ENCODE results near the gene ELMO2. TPM values are rescaled to one million over a fixed set of nuclear protein-coding genes. Genes with fewer than 3 reads are reported as not detected.

Gene ELMO2
- total and polyA plus RNA-seq, 2 experiments from 2014 or later: 38.0 to 38.7 TPM

DNA sequence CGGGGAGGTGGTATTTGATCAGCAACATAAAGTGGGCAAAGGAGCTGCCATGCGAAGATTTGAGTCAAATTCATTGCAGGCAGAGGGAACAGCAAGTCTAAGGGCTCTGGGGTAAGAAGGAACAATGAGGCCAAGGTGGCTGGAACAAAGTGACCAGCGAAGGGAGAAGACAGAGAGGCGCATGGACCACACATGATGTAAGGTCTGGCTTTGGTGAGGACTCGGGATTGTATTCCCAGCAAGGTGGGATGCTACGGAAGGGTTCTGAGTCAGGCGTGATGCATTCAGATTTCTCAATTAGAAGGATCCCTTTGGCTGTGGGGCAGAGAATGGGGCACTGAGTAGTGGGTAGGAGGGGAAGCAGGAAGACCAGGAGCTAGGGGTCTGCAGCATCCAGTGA is 67.4 kb downstream of the ELMO2 start:
- Histone ChIP-seq H3K27me3 (no peaks in the 10 kb centered on the region), H3K4me3 (no peak overlapping the region), H3K4me1 (ENCODE audit: low read depth) (peaks cover 6% of the 10 kb centered on the region), H3K9me3 (ENCODE audit: low read depth) (no peaks in the 10 kb centered on the region), H3K27ac (no peak overlapping the region), H3K36me3 (no peaks in the 10 kb centered on the region)
- no peak for DNase-seq (ENCODE audit: low read depth in 1 of 2, low spot score in 1 of 2)
- TF ChIP-seq, protein P1, sequence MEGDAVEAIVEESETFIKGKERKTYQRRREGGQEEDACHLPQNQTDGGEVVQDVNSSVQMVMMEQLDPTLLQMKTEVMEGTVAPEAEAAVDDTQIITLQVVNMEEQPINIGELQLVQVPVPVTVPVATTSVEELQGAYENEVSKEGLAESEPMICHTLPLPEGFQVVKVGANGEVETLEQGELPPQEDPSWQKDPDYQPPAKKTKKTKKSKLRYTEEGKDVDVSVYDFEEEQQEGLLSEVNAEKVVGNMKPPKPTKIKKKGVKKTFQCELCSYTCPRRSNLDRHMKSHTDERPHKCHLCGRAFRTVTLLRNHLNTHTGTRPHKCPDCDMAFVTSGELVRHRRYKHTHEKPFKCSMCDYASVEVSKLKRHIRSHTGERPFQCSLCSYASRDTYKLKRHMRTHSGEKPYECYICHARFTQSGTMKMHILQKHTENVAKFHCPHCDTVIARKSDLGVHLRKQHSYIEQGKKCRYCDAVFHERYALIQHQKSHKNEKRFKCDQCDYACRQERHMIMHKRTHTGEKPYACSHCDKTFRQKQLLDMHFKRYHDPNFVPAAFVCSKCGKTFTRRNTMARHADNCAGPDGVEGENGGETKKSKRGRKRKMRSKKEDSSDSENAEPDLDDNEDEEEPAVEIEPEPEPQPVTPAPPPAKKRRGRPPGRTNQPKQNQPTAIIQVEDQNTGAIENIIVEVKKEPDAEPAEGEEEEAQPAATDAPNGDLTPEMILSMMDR (IDR thresholded peaks at IDR 0.05; ENCODE audit: low read depth, low read length): no peak

DNA sequence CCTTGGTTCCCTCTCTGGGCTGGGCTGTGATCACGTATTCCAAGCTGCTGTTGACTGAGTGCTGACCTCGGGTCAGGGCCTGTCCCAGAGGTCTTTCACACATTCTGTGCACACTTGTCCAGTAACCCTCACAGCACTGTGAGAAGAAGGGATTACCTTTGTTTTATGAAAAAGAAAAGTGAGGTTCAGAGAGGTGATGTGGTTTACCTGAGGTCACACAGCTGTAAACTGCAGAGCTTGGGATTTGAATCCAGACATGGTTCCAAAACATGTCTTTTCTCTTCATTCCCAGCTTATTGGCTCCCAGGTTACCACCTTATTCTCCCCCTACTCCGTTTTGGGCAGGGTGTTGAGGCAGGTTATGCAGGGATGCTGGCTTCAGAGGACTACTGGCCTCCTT is 69.7 kb downstream of the ELMO2 start:
- Histone ChIP-seq H3K9me3 (ENCODE audit: low read depth) (no peaks in the 10 kb centered on the region), H3K27me3 (no peaks in the 10 kb centered on the region), H3K4me1 (ENCODE audit: low read depth) (peaks cover 6% of the 10 kb centered on the region), H3K27ac (no peak overlapping the region), H3K4me3 (no peak overlapping the region), H3K36me3 (no peaks in the 10 kb centered on the region)
- TF ChIP-seq, protein P1 (IDR thresholded peaks at IDR 0.05; ENCODE audit: low read depth, low read length): no peak
- no peak for DNase-seq (ENCODE audit: low read depth in 1 of 2, low spot score in 1 of 2)

DNA sequence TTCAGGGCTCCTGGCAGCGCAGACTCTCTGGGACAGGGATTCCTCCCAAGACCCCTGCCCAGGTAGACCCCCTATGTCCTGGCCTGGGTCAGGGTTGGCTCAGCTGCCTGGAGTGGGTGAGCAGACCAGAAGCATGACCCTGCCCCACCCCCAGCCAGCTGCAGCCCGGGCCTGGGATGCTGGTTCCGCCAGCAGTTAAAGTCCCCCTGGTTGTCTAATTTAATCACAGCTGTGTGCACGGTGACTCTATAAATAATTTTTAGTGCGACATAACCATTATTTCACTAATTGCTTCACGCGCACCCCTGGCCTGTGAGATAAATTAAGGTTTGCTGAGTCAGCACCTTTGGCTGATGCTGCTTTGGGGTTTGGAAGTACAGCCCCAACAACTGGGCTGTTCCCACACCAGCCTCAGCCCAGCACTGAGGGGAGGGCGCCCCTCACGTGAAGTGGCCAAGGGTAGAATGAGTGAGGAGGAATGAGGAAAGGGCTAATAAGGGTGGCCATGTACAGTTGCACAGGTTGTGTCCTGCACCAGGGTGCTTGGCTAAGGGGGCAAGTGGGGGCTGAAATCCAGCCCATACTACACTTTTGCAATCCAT is 72.0 kb downstream of the ELMO2 start:
- H3K36me3 ChIP-seq: no peaks in the 10 kb centered on the region
- no peaks in the 10 kb centered on the region for H3K27me3 ChIP-seq
- no peak for DNase-seq (ENCODE audit: low read depth in 1 of 2, low spot score in 1 of 2)
- TF ChIP-seq, protein P1 (IDR thresholded peaks at IDR 0.05; ENCODE audit: low read depth, low read length): no peak
- H3K9me3 ChIP-seq (ENCODE audit: low read depth): no peaks in the 10 kb centered on the region
- H3K4me1 ChIP-seq (ENCODE audit: low read depth): peaks cover 6% of the 10 kb centered on the region
- H3K4me3 ChIP-seq: no peak overlapping the region
- H3K27ac ChIP-seq: no peak overlapping the region

DNA sequence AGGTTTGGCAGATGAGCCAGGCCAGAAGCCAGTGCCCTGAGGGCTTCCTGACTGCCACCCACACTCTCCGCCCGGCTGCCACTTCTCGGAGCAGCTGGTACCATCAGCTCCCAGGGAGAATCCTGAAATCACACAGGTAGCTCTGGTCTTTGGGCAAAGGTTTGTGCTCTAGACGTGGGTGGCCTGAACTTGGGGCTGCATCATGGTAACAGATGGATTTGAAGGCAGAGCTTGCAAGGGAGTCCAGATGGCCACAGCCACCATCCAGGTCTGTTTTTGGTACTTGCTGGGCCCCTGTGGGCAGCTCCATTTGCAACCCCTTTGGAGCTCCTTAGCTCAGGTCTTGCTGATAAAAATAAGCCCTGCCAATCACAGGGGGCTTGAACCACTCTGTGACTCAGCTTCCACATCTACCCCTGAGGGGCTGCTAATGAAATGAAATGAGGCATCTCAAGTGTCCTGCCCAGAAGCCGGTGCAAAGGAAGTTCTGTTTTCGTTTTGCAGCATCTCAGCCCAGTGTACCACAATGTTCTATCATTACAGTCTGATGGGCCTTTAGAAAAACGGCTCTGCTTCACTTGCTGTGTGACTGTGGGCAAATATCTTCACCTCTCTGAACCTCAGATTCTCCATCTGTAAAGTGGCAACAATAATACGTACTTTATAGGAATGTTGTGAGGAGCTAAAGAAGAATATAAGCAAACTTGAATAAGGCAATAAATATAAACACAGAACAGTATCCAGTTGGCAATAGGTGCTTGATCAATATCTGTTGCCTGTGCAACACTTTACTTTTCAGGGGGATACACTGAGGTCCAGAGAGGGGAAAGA is 73.0 kb downstream of the ELMO2 start:
- TF ChIP-seq, protein P1 (IDR thresholded peaks at IDR 0.05; ENCODE audit: low read depth, low read length): no peak
- Histone ChIP-seq H3K9me3 (ENCODE audit: low read depth) (no peaks in the 10 kb centered on the region), H3K36me3 (no peaks in the 10 kb centered on the region), H3K4me1 (ENCODE audit: low read depth) (peaks cover 6% of the 10 kb centered on the region), H3K27me3 (no peaks in the 10 kb centered on the region), H3K27ac (no peak overlapping the region), H3K4me3 (no peak overlapping the region)
- no peak for DNase-seq (ENCODE audit: low read depth in 1 of 2, low spot score in 1 of 2)

DNA sequence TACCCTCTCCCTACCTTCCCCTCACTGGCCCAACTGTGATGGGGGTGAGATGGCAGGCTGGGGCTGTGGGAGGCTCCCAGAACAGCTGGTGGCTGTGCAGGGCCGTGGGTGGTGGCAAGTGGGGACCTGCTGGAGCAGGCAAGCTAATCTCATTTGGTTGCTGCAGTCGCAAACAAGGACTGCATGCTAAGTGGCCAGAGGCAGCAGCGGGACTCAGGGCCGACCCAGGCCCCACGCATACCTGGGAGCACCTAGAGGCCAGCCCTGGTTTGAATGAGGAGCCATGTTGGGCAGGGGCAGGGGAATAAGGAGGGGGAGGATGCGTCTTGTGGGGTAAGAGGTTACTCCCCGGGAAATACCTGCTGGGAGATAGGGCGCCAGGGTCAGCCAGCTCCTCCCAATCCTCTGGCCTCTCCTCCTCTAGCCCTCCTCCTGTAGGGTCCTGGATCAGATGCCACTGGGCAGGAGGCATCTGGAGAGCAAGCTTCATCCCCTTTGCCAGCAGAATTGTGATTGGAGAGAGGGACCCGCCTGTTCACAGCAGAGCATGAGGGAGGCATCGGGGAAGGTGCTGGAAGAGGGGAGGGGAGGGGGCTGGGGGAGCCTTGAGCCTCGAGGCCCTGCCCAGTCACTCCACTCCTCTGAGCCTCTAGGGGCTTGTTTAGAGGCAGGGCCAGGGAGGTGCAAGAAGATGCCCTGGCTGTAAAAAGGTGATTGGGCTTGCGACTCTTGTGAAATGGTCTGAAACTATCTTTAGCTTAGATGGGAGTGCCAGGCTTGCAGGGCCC is 73.8 kb downstream of the ELMO2 start:
- H3K36me3 ChIP-seq: no peaks in the 10 kb centered on the region
- H3K4me3 ChIP-seq: no peak overlapping the region
- no peak for DNase-seq (ENCODE audit: low read depth in 1 of 2, low spot score in 1 of 2)
- TF ChIP-seq, protein P1 (IDR thresholded peaks at IDR 0.05; ENCODE audit: low read depth, low read length): no peak
- no peaks in the 10 kb centered on the region for H3K27me3 ChIP-seq
- no peak overlapping the region for H3K27ac ChIP-seq
- H3K9me3 ChIP-seq (ENCODE audit: low read depth): no peaks in the 10 kb centered on the region
- H3K4me1 ChIP-seq (ENCODE audit: low read depth): peaks cover 6% of the 10 kb centered on the region
